ENCODE data around the gene TRPM3.

- TF ChIP-seq CTCF (IDR thresholded peaks at IDR 0.05; ENCODE audit: low read length), result no peak
- TF ChIP-seq EZH2 (optimal IDR thresholded peaks at IDR 0.05; ENCODE audit: low read depth, low read length), result no peak
These were observed 570.0 kb downstream of the TRPM3 start for GRCh38 chr9:70551396-70551795.
